Measurements from ENCODE around the gene TUBA4A. TPM values are rescaled to one million over a fixed set of nuclear protein-coding genes. Genes with fewer than 3 reads are reported as not detected.
A peak's percentile ranks its signal among the peaks of the same experiment; 100 is the strongest.

The TUBA4A gene
- total RNA-seq = 100 to 1,000 TPM; 351 to 797 (median 386) TPM

DNA sequence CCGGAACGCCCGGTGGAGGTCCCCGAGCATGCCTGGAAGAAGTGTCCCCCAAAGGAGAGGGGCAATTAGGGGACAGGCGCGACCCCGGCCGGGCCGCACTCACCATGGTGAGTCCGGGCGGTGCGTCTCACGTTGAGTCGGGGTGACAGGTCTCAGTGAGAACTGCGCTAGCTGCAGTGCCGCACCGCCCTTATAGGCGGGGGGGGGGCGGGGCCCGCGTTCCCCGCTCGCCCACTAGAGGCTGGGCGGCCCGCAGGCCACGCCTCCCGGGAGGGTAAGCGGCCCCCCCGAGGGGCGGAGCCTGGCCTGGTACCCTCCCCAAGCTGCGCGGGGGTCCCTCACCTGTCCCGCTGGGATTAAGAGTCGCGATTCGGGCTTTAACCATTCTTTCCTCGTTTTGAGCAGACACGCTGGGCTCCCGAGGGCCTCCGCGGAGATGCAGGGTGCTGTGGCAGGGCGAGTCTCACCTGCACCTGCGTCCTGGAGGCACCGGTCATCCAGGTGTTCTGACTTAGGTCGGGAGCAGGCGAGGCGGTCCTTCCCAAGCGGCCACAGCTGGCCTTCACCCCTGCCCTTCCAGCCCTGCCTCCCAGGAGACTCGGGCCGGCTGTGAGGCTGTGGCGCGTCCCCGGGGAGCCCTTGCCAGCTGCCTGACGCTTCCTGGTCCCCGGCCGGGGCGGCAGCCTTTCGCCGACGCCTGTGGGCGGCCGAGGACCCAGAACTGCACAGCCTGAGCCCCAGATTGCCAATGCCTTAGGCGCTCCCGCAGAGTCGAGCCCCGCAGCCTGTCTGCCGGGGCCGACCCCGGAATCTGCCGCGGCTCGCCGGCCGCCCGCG lies at the start of gene TUBA4A:
Gene TUBA4A (minus strand): TSS at position 166 of the 837 bp plus-strand sequence. CDS start 60 bp downstream, at position 106.
- H3K4me1 ChIP-seq = peaks cover 36 to 53% of the 10 kb centered on the region in 2 donors
- in situ Hi-C loops (cut with MboI; ENCODE audit: low sequenced_read_pairs in 4 of 4) = no loop called here

DNA sequence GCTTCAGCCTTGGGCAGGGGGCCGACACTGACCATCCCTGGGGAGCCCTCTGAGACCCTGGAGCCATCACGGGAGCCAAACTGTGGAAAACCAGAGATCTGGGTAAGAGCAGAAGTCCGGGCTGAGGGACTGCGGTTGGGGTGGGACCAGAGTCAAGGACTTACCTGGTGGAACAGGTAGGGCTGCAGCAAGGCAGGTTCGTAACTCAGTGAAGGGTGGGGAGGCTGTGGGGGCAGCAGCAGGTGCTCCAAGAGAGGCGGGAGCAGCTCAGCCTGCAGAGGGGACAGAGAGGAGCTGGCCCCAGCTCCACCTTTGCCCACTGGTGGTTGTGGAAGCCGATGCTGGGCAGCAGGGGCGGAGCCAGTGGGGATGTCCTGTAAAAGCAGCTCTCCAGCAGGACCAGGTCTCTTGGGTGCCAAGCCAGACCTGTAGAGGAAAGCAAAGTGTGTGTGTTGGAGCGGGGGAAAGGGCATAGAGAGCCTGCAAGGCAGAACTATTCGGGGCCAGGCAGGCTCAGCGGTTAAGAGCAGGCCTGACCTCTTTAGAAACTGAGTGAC lies 48.8 kb upstream of the TUBA4A start:
- intact Hi-C loops (cut with DNase I; ENCODE audit: low total_unique reads) (no loop called here), in situ Hi-C loops (cut with MboI; ENCODE audit: low sequenced_read_pairs in 4 of 4) (loop anchor here in 3 of 4 donors (10.0 to 25.0 kb wide), 3 partner anchors 240 to 290 kb away; partner anchors contain the start of genes CFAP65 (in 1 of the 3) and IHH (in 1 of the 3))
- Histone ChIP-seq H3K36me3 (no peaks in the 10 kb centered on the region), H3K4me1 (no peaks in the 10 kb centered on the region), H3K27me3 (peaks cover 0 to 9% (median 3%) of the 10 kb centered on the region in 3 donors), H3K27ac (no peak overlapping the region), H3K4me3 (no peak overlapping the region), H3K9me3 (no peaks in the 10 kb centered on the region)
- no peak for TF ChIP-seq POLR2A (IDR thresholded peaks at IDR 0.05)
- TF ChIP-seq, protein P1, sequence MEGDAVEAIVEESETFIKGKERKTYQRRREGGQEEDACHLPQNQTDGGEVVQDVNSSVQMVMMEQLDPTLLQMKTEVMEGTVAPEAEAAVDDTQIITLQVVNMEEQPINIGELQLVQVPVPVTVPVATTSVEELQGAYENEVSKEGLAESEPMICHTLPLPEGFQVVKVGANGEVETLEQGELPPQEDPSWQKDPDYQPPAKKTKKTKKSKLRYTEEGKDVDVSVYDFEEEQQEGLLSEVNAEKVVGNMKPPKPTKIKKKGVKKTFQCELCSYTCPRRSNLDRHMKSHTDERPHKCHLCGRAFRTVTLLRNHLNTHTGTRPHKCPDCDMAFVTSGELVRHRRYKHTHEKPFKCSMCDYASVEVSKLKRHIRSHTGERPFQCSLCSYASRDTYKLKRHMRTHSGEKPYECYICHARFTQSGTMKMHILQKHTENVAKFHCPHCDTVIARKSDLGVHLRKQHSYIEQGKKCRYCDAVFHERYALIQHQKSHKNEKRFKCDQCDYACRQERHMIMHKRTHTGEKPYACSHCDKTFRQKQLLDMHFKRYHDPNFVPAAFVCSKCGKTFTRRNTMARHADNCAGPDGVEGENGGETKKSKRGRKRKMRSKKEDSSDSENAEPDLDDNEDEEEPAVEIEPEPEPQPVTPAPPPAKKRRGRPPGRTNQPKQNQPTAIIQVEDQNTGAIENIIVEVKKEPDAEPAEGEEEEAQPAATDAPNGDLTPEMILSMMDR (IDR thresholded peaks at IDR 0.05 in 4 of 5, conservative IDR thresholded peaks at IDR 0.05 in 1 of 5) = no peak
- no peak for ATAC-seq
- DNase-seq = no peak

More for the DNA sequence above, at the start of gene TUBA4A:
- peak within 1 kb of the TSS; percentile 68 to 88 (median 76) for H3K4me3 ChIP-seq
- DNase-seq (peak; percentile 76 to 88), ATAC-seq (peak; percentile 69 to 72)
- peaks cover 0 to 26% of the 10 kb centered on the region in 2 donors for H3K36me3 ChIP-seq
- H3K27me3 ChIP-seq = no peaks in the 10 kb centered on the region
- TF ChIP-seq POLR2A (IDR thresholded peaks at IDR 0.05) = peak; percentile 98
- TF ChIP-seq, protein P1 (IDR thresholded peaks at IDR 0.05 in 4 of 5, conservative IDR thresholded peaks at IDR 0.05 in 1 of 5) = peak in 3 of 5 experiments; percentile 23 to 34 (median 30)
- intact Hi-C loops (cut with DNase I; ENCODE audit: low total_unique reads) = loop anchor here (1.0 to 5.0 kb wide), 7 partner anchors 20 to 257 kb away; partner anchors contain the start of genes ANKZF1, ATG9A, CNPPD1 and DNAJB2
- H3K9me3 ChIP-seq = no peaks in the 10 kb centered on the region
- peak within 1 kb of the TSS; percentile 91 to 99 (median 96) for H3K27ac ChIP-seq

DNA sequence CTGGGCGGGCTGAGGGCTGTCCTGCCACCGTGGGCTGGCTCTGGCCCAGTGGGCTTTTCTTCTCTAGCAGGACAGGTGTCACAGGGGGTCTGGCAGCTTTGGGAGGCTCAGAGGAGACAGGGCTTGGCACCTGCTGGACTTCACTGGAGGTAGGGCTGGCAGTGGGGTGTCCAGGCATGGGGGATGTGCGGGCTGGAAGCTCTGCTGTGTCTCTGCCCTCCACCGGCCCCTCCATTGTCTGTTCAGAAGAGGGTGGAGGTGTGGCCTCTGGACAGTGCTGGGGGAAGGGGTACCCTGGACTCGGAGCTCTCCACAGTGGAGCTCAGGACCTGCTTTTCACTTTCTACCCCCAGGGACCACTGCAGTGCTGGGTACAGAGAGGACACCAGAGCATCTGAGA lies 46.3 kb upstream of the TUBA4A start:
- H3K27ac ChIP-seq = no peak overlapping the region
- no peaks in the 10 kb centered on the region for H3K36me3 ChIP-seq
- peaks cover 3 to 4% of the 10 kb centered on the region in 2 donors for H3K4me1 ChIP-seq
- no peaks in the 10 kb centered on the region for H3K9me3 ChIP-seq
- ATAC-seq = no peak
- no peak for DNase-seq
- in situ Hi-C loops (cut with MboI; ENCODE audit: low sequenced_read_pairs in 4 of 4) (loop anchor here in 3 of 4 donors (10.0 to 25.0 kb wide), 3 partner anchors 238 to 288 kb away; partner anchors contain the start of genes CFAP65 (in 1 of the 3) and IHH (in 1 of the 3)), intact Hi-C loops (cut with DNase I; ENCODE audit: low total_unique reads) (no loop called here)
- no peaks in the 10 kb centered on the region for H3K27me3 ChIP-seq
- TF ChIP-seq, protein P1 (IDR thresholded peaks at IDR 0.05 in 4 of 5, conservative IDR thresholded peaks at IDR 0.05 in 1 of 5) = no peak
- no peak for TF ChIP-seq POLR2A (IDR thresholded peaks at IDR 0.05)
- no peak overlapping the region for H3K4me3 ChIP-seq

DNA sequence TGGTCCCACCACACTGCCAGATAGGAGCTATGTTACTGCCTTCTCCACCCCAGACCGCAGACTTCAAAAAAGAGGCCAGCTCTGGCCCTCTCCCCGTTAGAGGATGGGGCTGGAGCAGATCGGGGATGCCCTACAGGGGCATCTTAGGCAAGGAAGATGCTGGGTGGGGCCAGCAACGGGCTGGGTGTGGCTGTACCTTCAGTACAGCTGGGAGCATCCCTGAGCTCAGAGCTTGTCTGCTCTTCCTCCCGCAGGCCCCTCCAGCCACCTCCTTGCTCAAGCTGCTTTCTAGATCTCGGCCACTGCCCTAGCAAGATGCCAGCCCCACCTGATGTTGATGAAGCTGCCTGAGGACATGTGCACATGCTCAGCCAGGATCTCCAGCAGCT lies 45.6 kb upstream of the TUBA4A start:
- Histone ChIP-seq H3K9me3 (no peaks in the 10 kb centered on the region), H3K27ac (no peak overlapping the region), H3K27me3 (no peaks in the 10 kb centered on the region), H3K4me3 (no peak overlapping the region), H3K36me3 (no peaks in the 10 kb centered on the region), H3K4me1 (peaks cover 4 to 8% of the 10 kb centered on the region in 2 donors)
- ATAC-seq = no peak
- no peak for TF ChIP-seq POLR2A (IDR thresholded peaks at IDR 0.05)
- TF ChIP-seq, protein P1 (IDR thresholded peaks at IDR 0.05 in 4 of 5, conservative IDR thresholded peaks at IDR 0.05 in 1 of 5) = no peak
- intact Hi-C loops (cut with DNase I; ENCODE audit: low total_unique reads) = loop anchor here (5.0 to 10.0 kb wide), 3 partner anchors 88 to 305 kb away; partner anchors contain the start of genes CRYBA2 and DNPEP
- DNase-seq = no peak
- in situ Hi-C loops (cut with MboI; ENCODE audit: low sequenced_read_pairs in 4 of 4) = loop anchor here (5.0 to 25.0 kb wide), 4 partner anchors 135 to 238 kb away; partner anchors contain the start of genes NHEJ1 (in 2 of the 4), CHPF (in 1 of the 4), SLC23A3 (in 1 of the 4) and TMEM198 (in 1 of the 4)

Data from gastrocnemius medialis (tissue), 4 donors.